Activated CD4-positive, alpha-beta T cell treated with anti-CD3 and anti-CD28 coated beads, Interleukin-2, amount 50 U/mL, for 16 hours (primary cell): ENCODE data around the gene GFY.
A peak's percentile ranks its signal among the peaks of the same experiment; 100 is the strongest.

Experiments
- DNase-seq: peaks from one replicate; pipeline ENCODE4 v3.0.0-alpha.2; 2020

Gene GFY, protein sequence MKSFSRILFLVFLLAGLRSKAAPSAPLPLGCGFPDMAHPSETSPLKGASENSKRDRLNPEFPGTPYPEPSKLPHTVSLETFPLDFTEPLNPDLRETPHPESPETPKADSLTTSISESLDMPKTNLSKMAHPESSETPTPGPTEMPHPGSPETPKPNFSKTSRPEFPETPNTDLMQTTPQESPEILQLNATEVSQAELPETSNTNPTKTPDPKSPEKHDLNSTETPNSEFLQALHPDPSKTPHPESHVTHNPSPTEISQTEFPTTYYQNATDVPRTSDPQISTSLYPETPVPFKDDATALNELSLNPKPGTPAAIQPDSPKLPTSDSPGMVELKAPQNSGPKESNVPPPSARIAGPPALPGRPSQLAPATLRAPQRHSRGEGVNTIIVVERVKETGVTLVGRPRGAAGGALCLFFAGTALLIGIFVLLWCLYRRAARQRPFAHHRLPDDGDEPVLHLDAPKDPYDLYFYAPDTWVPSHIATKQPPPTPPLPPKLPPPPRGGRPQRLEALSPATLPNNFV

GRCh38 chr19:49425178-49425577, at the start of gene GFY:
Gene GFY, plus strand, starts transcription at chr19:49425388. Its CDS starts 1,043 bp downstream, at chr19:49426431.
- no peak for DNase-seq

GRCh38 chr19:49378512-49378911, 46.7 kb upstream of the GFY start:
- no peak for DNase-seq

DNA sequence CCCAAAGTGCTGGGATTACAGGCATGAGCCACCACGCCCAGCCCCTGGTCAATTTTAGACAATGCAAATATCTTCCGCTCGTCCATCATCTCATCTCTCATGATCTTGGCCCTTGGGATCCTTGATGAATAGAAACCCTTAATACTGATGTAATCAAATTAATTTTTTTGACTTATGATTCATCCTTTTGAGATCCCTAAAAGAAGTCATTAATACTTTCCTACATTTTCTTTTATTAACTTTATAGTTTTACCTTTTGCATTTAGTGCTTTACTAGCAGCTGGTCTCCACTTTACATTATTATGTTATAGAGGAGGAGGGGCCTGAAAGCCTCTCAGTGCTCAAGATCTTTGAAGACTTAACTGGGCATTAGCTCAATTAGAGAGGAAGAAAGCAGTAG, 44.8 kb upstream of the GFY start:
- DNase-seq: no peak

DNA sequence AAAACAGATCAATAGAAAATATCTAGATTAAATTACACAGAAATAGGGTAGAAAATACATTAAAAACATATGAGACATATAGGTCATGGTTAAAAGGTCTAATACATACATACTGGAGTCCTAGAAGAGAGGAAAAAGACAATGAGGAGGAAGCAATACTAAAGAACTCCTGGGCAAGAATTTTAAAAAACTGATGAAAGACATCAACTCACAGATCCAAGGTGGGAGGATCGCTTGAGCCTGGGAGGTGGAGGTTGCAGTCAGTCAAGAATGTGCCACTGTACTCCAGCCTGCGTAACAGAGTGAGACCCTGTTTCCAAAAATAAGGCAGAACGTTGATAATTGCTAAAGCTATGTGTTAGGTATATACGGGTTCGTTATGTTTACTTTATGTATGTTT, 42.5 kb upstream of the GFY start:
- no peak for DNase-seq

DNA sequence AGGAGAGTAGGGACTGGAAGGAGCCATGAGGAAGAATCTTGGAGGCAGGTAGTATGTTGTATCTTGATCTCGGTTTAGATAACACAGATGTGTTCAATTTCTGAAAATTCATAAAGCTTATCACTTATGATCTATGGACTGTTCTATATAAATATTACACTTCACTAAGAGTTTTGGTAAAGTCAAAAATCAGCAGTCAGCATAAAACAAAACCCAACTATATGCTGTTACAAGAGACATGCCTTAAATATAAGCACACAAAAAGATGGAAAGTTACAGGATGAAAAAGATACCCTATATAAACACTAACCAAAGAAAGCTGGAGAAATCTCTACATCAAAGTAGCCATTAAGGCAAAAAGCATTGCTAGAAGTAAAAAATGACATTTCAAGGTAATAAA, 41.6 kb upstream of the GFY start:
- no peak for DNase-seq

DNA sequence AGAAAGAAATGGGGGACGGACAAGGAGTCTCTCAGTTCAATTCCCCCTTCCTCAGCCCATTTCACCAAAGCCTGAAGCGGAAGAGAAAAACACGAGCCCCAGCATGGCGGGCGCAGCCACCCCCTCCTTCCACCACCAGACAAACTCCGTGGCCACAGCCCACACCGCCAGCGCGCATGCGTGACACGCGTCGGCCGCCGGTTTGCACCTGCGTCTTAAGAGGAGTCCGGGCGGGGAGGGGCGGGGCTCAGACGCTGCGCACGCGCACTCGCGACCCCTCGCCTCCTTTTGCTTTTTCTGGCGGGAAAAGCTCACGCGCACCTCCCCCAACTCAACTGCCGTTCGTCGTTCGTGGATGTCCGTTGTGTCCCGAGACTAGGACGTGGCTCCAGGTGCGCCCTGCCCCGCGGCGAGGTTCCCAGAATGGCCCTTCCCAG, 37.2 kb upstream of the GFY start, which contains the start of gene KASH5:
KASH5 (plus strand) TSS at position 314 of the 437 bp plus-strand sequence. CDS start 2,635 bp downstream, outside the sequence.
- peak; percentile 64 for DNase-seq

- no peak for DNase-seq
These were observed 35.8 kb upstream of the GFY start for GRCh38 chr19:49389406-49389805.

GRCh38 chr19:49390131-49390928, 34.9 kb upstream of the GFY start:
- no peak for DNase-seq

GRCh38 chr19:49390929-49391359, 34.2 kb upstream of the GFY start:
- DNase-seq: no peak

DNA sequence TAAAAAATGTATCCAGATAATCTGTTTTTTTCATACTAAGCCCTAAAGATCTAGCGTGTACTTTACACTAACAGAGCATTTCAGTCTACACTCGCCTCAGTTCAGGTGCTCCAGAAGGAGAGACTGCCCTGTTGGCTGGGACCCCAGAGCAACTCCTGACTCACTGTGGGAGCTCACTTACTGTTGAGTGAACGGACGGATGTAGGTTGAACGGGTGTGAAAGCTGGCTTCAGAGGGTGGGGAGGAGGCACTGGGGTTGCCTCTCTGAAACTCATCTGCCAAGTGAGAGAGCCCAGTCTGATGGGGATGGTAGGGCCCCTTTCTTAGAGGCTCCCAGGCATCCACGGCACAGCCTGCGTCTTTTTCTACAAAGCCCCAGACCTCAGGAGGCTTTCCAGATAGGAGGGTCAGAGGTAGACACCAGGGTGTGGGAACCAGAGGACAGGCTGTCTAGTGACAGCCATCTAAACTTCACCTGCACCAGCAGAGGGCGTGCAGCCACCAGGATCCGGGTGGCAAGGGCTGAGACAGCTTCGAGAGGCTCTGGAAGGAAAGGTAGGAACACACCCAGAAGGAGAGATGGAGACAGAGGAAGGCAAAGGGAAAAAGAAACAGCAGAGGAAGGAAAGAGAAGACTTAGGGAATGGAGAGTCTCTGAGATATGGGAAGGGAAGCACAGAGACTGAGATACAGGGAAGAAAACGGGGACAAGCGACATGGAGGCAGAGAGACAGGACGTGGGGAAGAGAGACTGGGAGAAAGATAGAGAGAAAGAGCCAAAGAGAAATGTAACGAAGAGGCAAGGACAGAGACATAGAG, 33.4 kb upstream of the GFY start:
- DNase-seq: peak; percentile 79

DNA sequence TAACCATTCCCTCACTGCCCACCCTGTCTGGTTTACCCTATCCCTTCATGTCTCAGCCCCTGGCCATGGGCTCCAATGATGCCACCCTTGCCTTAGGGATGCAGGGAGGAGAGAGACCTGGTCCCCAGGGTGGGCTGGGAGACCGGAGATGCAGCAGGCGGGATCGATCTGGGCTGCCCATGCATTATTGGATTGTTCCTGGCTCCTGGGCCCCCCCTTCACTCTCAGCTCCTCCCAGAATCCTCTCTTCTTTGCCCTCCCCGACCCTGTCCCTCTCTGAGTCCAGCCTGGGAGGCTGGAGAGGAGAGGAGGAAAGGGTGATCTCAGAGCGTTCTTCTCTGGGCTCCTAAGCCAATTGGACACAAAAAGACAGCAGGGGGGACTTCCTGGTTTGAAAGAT, 31.3 kb upstream of the GFY start:
- DNase-seq: no peak

DNA sequence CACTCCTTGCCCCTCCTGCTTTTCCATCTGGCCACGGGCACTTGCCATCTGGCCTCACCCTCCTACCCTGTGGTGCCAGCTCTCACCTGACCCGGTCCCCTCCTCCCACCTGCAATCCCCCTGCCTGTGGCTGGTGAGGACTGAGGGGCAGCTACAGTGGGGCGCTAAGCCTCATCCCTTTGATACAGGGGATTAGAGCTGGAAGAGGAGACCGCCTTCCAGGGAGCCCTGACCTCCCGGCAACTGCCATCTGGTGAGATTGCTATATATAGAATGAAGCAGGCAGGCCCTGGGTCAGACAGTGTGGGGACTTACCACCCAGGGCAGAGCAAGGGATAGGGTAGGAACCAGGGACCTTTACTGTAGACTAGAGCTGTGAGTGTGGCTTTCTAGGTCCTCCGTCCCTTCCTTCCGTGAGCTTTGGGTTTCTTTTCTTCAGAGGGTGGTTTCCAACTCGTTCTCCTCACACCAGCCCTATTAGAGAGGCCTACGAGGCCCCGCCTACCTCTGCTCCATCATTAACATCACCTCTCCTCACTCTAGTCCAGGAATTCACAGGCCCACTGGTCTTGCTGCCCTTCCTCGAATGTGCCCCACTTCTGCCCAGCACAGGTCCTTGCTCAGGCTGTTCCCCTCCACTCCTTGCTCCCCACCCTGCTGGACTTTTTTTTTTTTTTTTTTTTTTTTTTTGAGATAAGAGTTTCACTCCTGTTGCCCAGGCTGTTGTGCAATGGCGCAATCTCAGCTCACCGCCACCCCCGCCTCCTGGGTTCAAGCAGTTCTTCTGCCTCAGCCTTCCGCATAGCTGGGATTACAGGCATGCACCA, 29.4 kb upstream of the GFY start:
- DNase-seq: no peak

DNA sequence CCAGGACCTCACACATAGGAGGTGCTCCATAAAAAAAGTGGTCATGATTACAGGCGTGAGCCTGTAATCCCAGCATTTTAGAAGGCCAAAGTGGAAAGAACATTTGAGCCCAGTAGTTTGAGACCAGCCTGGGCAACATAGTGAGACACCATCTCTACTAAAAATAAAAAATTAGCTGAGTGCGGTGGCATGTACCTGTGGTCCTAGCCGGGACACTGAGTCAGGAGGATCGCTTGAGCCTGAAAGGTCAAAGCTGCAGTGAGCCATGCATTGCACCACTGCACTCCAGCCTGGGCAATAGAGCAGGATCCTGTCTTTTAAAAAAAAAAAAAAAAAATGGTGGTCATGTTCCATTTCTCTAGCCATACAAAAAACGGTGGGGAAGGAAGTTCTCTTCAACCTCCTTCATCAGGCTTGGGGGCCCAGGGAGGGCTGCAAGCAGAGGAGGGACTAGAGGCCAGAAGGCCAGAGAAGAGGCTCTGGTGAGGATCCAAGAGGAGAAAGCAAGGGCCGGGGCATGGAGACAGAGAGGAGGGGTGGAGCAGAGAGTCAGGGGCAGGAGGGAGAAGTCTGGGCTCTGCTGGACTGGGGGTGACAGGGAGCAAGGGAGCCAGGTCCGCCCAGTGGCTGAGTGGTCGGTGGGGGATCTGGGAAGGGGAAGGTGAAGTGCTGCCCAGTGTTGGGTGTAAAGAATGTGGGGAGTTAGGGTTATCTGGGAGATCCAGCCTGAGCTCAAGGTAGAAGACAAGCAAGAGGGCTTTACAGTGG, 28.3 kb upstream of the GFY start:
- DNase-seq: no peak

DNA sequence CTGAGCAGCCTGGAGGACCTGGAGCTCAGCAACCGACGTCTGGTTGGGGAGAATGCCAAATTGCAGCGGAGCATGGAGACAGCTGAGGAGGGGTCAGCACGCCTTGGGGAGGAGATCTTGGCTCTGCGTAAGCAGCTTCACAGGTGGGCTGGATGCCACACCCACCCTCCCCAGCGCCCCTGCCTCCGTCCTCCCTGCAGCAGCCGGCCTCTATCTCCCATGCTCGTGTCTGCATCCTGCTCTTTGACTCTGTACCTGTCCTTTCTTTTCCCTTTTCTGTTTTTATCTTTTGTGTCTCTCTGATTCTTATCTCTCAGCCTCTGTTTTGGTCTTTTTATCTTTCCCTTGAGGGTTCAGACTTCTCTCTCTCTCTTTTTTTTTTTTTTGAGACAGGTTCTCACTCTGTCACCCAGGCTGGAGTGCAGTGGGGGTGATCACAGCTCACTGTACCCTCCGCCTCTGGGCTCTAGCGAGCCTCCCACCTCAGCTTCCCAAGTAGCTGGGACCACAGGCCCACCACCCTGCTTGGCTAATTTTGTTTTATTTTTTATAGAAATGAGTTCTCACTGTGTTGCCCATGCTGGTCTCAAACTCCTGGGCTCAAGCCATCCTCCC, 27.1 kb upstream of the GFY start:
- no peak for DNase-seq

- no peak for DNase-seq
These were observed 26.3 kb upstream of the GFY start for GRCh38 chr19:49398931-49399330.

DNA sequence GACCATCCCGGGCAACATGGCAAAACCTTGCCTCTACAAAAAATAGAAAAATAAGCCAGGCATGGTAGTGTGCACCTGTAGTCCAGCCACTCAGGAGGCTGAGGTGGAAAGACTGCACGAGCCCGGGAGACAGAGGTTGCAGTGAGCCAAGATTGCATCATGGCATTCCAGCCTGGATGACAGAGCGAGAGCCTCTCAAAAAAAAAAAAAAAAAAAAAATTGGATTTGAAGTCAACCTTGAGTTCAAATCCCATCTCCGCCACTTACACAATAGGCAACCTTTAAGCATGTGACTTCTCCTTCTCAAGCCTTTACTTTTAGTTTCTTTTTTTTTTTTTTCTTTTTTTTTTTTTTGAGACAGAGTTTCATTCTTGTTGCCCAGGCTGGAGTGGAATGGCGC, 25.2 kb upstream of the GFY start:
- DNase-seq: no peak

DNA sequence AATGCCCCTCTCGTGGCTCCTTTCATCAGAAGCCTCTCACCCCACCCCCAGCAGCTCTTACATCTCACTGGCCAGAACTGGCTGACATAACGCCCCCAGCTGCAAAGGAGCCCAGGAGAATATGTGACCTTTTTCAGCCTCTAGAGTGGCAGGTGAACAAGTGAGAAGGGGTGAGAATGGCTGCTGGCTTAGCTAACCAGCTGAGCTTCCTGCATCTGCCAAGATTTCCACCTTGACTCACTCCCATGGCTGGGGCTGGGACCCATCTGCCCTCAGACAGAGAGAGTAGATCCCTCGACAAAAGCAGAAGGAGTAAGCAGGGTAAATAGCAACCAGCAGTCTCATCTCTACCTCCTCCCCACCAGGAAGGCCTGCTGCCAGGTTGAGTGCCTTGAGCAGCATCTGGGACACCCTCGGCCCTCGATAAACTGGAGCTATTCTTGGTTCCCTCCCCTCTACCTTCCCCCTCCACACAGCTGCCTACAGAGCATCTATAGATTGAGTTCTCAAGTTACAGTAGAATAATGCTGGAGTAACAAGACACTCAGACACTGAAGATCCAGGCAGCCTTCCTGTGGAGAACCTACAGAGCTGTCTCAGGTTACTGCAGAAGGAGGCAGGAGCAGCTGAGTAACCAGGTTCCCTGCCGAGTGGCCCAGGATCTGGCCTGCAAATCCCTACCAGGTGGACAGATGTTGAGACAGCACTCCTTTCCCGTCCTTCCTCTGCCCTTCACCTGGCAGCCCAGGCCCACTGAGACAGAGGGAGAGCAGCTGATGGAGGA, 21.6 kb upstream of the GFY start:
- DNase-seq: no peak

DNA sequence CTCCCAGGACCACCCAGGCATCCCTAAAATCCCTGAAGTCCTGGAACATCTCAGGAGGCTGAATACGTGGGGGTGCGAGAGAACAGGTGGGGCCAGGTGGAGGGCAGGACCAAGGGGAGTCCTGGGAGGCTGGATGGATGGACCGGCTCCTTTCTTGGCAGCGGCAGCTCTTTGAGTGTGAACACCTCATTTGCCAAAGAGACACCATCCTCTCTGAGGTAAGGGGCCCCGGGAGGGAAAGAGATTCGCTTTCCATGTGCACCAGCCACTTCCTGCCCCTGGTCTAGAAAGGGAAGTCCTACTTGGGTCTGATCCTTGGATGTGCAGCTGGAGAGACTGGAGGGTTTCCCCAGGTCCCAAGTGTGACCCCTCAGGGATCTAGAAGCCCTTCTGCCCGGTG, 18.1 kb upstream of the GFY start:
- DNase-seq: no peak

- DNase-seq: no peak
These were observed 17.6 kb upstream of the GFY start for GRCh38 chr19:49407482-49408015.
